CD14-positive monocyte (primary cell): ENCODE data around the gene TPK1. TPM values are rescaled to one million over a fixed set of nuclear protein-coding genes. Genes with fewer than 3 reads are reported as not detected.

Source experiments
- DNase-seq, 3 donors: peaks; one replicate each; pipeline ENCODE4 v3.0.0-alpha.2; 2011 to 2022
- H2AFZ ChIP-seq: 2 replicates; pipeline ENCODE4 v1.6.0; 2012; ENCODE audit warnings: mild to moderate bottlenecking, low read depth, low read length, inconsistent platforms; ENCODE audit not compliant: insufficient read depth, poor library complexity, severe bottlenecking
- H3K27ac ChIP-seq, 2 donors: 1 replicate in 1 of 2; 2 replicates in 1 of 2; pipeline ENCODE4 v1.5.1; 2012 to 2013; ENCODE audit warnings: low read length in 2 of 2, control low read depth in 1 of 2, inconsistent platforms in 1 of 2, low read depth in 1 of 2, mild to moderate bottlenecking in 1 of 2
- H3K27me3 ChIP-seq, 2 donors: one replicate each; pipeline versions ENCODE4 v1.6.0 to v1.6.1; 2011 to 2013; ENCODE audit warnings: low read length in 2 of 2; ENCODE audit not compliant: control insufficient read depth in 2 of 2, insufficient read depth in 2 of 2
- H3K36me3 ChIP-seq, 2 donors: replicated peaks in 1 of 2; 1 replicate in 1 of 2; 2 replicates in 1 of 2; pipeline versions ENCODE4 v1.5.1 to v1.6.1; 2012 to 2013; ENCODE audit warnings: low read length in 2 of 2, control low read depth in 1 of 2, inconsistent platforms in 1 of 2, mild to moderate bottlenecking in 1 of 2; ENCODE audit not compliant: insufficient read depth in 2 of 2, control insufficient read depth in 1 of 2
- H3K4me1 ChIP-seq, 2 donors: 1 replicate in 1 of 2; 2 replicates in 1 of 2; pipeline versions ENCODE4 v1.5.1 to v1.6.1; 2012 to 2013; ENCODE audit warnings: low read length in 2 of 2, control low read depth in 1 of 2, inconsistent platforms in 1 of 2, mild to moderate bottlenecking in 1 of 2, moderate library complexity in 1 of 2; ENCODE audit not compliant: insufficient read depth in 2 of 2, control insufficient read depth in 1 of 2
- H3K4me2 ChIP-seq: replicated peaks from 2 replicates; pipeline ENCODE3; 2012; ENCODE audit warnings: low read length, moderate library complexity, mild to moderate bottlenecking; ENCODE audit not compliant: poor library complexity, severe bottlenecking; ENCODE audit errors: extremely low read depth
- H3K4me3 ChIP-seq, 3 experiments: fragments of 200-600 bp in 1 of 3; sonication (generic) in 1 of 3; replicated peaks in 1 of 3; 1 replicate in 2 of 3; 2 replicates in 1 of 3; pipeline ENCODE4 v1.5.1; 2011 to 2013; ENCODE audit warnings: low read length in 3 of 3, mild to moderate bottlenecking in 3 of 3, control low read depth in 2 of 3, low read depth in 2 of 3, inconsistent platforms in 1 of 3, moderate library complexity in 1 of 3
- H3K79me2 ChIP-seq: 2 replicates; pipeline ENCODE4 v1.6.0; 2012; ENCODE audit warnings: mild to moderate bottlenecking, control low read depth, inconsistent platforms, low read length, moderate library complexity; ENCODE audit not compliant: insufficient read depth
- H3K9ac ChIP-seq: 2 replicates; pipeline ENCODE4 v1.6.0; 2017; ENCODE audit warnings: low read length, mild to moderate bottlenecking; ENCODE audit not compliant: insufficient read depth, poor library complexity, severe bottlenecking
- H3K9me3 ChIP-seq, 2 donors: replicated peaks in 1 of 2; 1 replicate in 1 of 2; 2 replicates in 1 of 2; pipeline versions ENCODE4 v1.5.1 to v1.6.1; 2012 to 2013; ENCODE audit warnings: low read length in 2 of 2, control low read depth in 1 of 2; ENCODE audit not compliant: control insufficient read depth in 1 of 2, insufficient read depth in 1 of 2
- H4K20me1 ChIP-seq: 2 replicates; pipeline ENCODE4 v1.6.0; 2012; ENCODE audit warnings: mild to moderate bottlenecking, low read length, control low read depth, moderate library complexity; ENCODE audit not compliant: insufficient read depth
- H3K27ac Mint-ChIP-seq, 7 donors: one replicate each; pipeline ENCODE4 v1.8.0; 2020; ENCODE audit warnings: mild to moderate bottlenecking in 7 of 7, mixed read lengths in 7 of 7, moderate library complexity in 6 of 7, inconsistent platforms in 2 of 7
- H3K27me3 Mint-ChIP-seq, 3 donors: one replicate each; pipeline ENCODE4 v1.8.0; 2021 to 2022; ENCODE audit warnings: low read depth in 3 of 3, mild to moderate bottlenecking in 3 of 3, mixed read lengths in 3 of 3, moderate library complexity in 3 of 3, inconsistent platforms in 1 of 3
- H3K36me3 Mint-ChIP-seq, 2 donors: one replicate each; pipeline ENCODE4 v1.8.0; 2020; ENCODE audit warnings: mixed read lengths in 2 of 2, inconsistent platforms in 1 of 2, mild to moderate bottlenecking in 1 of 2
- H3K4me1 Mint-ChIP-seq: one replicate; pipeline ENCODE4 v1.8.0; 2020; ENCODE audit warnings: mild to moderate bottlenecking, mixed read lengths
- H3K4me3 Mint-ChIP-seq, 2 donors: one replicate each; pipeline ENCODE4 v1.8.0; 2020; ENCODE audit warnings: mild to moderate bottlenecking in 2 of 2, mixed read lengths in 2 of 2, moderate library complexity in 1 of 2
- H3K9me3 Mint-ChIP-seq, 7 donors: one replicate each; pipeline ENCODE4 v1.8.0; 2020 to 2022; ENCODE audit warnings: mixed read lengths in 7 of 7, mild to moderate bottlenecking in 6 of 7, moderate library complexity in 6 of 7, inconsistent platforms in 2 of 7
- WGBS: methylation state at CpG from one replicate; pipeline ENCODE4 v1.1.5; 2013; ENCODE audit warnings: missing lambda C conversion rate; ENCODE audit not compliant: insufficient coverage; 5-methylcytosine and 5-hydroxymethylcytosine counted together
- intact Hi-C, 2 donors: fragments of 100-400 bp; cut with micrococcal nuclease; formaldehyde crosslinking; loops; one replicate each; pipeline versions ENCODE4 v1.15.0 to v1.15.1; 2023
- polyA plus RNA-seq, 3 donors: library from polyadenylated mRNA; depleted of rRNA in 1 of 3; unstranded in 2 of 3; stranded (reverse) in 1 of 3; fragments of 300-500 nt in 2 of 3; fragments of >200 nt in 1 of 3; fragmentation: Illumina TruSeq in 2 of 3; gene quantifications; 1 replicate in 2 of 3; 2 replicates in 1 of 3; pipeline ENCODE4 v1.2.3, GENCODE V29; 2012 to 2021
- TF ChIP-seq, protein P1 (sequence below): fragments of 200-600 bp; IDR thresholded peaks from one replicate; pipeline ENCODE4 v1.8.0; 2022; ENCODE audit warnings: antibody characterized with exemption, mild to moderate bottlenecking

The TPK1 gene
- polyA plus RNA-seq, 3 donors, result 18.9 to 33.8 (median 33.1) TPM

DNA sequence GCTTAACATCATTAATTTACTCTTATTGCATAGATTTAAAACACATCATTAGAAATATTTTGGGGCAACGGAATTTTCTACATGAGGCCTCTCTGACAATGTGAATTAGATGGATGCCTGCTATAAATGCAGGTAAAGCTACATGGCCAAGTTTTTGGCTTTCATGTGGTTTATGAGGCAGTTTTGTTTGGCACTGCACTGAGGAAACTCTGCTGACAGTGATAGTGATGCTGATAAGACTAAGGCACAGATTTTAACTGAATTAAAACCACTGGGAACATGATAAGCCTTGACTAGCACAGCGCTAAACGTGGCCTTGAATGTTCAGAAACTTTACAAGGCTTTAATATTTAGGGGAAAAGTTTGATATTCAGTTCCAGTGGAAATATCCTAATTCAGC lies 318.1 kb downstream of the TPK1 start:
- no peaks in the 10 kb centered on the region for H4K20me1 ChIP-seq
- TF ChIP-seq, protein P1, sequence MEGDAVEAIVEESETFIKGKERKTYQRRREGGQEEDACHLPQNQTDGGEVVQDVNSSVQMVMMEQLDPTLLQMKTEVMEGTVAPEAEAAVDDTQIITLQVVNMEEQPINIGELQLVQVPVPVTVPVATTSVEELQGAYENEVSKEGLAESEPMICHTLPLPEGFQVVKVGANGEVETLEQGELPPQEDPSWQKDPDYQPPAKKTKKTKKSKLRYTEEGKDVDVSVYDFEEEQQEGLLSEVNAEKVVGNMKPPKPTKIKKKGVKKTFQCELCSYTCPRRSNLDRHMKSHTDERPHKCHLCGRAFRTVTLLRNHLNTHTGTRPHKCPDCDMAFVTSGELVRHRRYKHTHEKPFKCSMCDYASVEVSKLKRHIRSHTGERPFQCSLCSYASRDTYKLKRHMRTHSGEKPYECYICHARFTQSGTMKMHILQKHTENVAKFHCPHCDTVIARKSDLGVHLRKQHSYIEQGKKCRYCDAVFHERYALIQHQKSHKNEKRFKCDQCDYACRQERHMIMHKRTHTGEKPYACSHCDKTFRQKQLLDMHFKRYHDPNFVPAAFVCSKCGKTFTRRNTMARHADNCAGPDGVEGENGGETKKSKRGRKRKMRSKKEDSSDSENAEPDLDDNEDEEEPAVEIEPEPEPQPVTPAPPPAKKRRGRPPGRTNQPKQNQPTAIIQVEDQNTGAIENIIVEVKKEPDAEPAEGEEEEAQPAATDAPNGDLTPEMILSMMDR, result no peak
- Mint-ChIP-seq H3K36me3 (no peaks in the 10 kb centered on the region), H3K27me3 (peaks cover 0 to 1% (median 0%) of the 10 kb centered on the region in 3 donors), H3K4me1 (peaks cover 14% of the 10 kb centered on the region), H3K9me3 (no peaks in the 10 kb centered on the region), H3K27ac (no peak overlapping the region), H3K4me3 (no peak overlapping the region)
- DNase-seq, result no peak
- H3K9ac ChIP-seq, result no peak overlapping the region
- H3K36me3 ChIP-seq, result no peaks in the 10 kb centered on the region
- WGBS, result no CpG with 5 or more reads among the region's 3 CpGs
- no peaks in the 10 kb centered on the region for H3K27me3 ChIP-seq
- peaks cover 3 to 9% of the 10 kb centered on the region in 2 donors for H3K4me1 ChIP-seq
- no peak overlapping the region for H3K4me2 ChIP-seq
- H3K4me3 ChIP-seq, result no peak overlapping the region
- no peaks in the 10 kb centered on the region for H3K79me2 ChIP-seq
- intact Hi-C loops, result no loop called here
- H3K27ac ChIP-seq, result no peak overlapping the region
- H3K9me3 ChIP-seq, result no peaks in the 10 kb centered on the region
- H2AFZ ChIP-seq, result no peak overlapping the region

DNA sequence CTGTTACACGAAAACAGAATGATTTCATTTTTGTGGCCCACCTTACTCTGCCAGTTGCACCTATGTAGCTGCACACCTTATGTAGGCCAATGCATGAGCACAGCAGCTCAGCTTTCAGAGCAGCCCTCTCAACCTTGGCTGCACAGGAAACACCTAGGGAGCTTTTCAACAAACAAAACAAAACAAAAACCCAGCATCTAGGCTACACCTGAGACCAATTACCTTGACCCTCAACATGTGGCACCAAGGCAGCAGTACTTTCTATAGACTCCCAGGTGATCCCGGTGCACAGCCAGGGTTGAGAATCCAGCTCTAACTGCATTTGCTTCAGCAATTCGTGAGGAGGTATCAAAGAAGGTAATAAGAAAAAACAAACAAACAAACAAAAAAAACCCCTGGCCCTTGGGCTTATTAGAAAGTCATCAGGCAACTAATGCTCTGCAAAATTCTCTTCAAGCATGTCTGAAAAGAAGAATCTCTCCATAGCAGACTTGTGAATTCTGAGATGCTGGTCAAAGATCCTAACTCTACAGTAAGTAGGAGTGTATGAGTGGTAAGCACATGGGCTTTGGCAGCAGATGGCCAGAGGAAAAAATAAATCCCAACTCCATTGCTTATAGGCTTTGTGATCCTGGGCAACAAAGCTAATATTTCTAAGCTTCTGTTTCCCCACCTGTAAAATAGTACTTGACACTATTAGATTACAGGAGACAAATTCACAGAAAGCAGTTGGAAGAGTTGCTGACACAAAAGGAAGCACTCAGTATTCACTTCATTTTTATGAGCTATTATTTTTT lies 318.9 kb downstream of the TPK1 start:
- no peak overlapping the region for H3K9ac ChIP-seq
- no peak overlapping the region for H3K4me3 Mint-ChIP-seq

More for the DNA sequence above, 318.9 kb downstream of the TPK1 start:
- no peak for DNase-seq
- Mint-ChIP-seq H3K27me3 (peaks cover 0 to 1% (median 0%) of the 10 kb centered on the region in 3 donors), H3K36me3 (no peaks in the 10 kb centered on the region), H3K4me1 (peaks cover 14% of the 10 kb centered on the region), H3K27ac (no peak overlapping the region), H3K9me3 (no peaks in the 10 kb centered on the region)
- TF ChIP-seq, protein P1, result no peak
- Histone ChIP-seq H3K27ac (no peak overlapping the region), H3K27me3 (no peaks in the 10 kb centered on the region), H3K79me2 (no peaks in the 10 kb centered on the region), H3K4me1 (peaks cover 3 to 9% of the 10 kb centered on the region in 2 donors), H3K36me3 (no peaks in the 10 kb centered on the region), H3K9me3 (no peaks in the 10 kb centered on the region), H3K4me3 (no peak overlapping the region), H2AFZ (no peak overlapping the region), H4K20me1 (no peaks in the 10 kb centered on the region), H3K4me2 (no peak overlapping the region)
- 100% methylated on average over 1 of the region's 3 CpGs for WGBS
- intact Hi-C loops, result no loop called here
